Fibroblast of skin of back (primary cell): Measurements from ENCODE around the gene SMPD1.
A peak's percentile ranks its signal among the peaks of the same experiment; 100 is the strongest.

Experiments
- DNase-seq: peaks from one replicate; pipeline ENCODE4 v3.0.0-alpha.2; 2013

Gene SMPD1

DNA sequence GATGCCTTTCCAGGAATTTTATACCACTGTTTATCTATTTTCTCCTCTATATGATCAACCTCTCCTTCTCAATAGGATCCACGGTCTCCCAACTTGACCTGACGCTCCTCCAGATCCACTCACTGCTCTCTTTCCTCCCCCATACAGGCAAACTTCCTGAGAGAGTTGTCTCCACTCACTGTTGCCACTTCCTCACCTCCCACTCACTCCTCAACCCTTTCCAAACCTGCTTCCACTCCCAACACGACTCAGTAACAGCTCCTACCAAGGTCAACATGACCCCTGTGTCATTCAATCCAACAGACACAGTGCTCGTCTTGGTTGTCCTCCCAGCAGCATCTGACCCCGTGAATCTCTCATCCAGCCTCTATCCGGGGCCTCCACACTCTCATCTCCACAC lies 25.5 kb downstream of the SMPD1 start:
- no peak for DNase-seq

DNA sequence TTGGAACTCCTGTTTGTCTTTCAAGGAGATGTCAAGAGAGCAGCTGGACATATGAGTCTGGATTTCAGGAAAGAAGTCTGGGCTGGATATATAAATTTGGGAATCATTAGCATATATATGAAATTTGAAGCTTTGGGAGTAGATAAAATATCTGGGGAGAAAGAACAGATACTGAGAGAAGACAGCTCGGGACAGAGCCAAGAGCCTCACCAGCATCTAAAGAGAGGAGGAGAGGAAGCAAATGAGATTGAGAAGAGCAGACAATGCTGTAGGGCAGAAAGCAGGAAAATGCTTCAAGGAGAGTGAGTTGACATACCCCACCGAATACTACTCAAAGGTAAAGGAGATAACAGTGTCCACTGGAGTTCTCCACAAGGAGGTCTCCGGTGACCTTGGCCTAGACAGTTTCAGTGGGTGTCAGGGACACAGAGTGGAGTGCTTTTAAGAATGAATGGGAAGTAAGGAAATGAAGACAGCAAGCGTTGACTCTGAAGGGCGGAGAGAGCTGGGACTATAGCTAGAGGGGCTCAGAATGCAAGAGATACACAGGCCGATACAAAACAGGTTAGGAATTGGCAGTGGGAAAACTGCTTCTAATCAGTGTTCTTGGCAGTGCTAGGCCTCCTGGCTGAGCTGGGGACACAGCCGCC lies 27.8 kb downstream of the SMPD1 start:
- DNase-seq = peak; percentile 6

DNA sequence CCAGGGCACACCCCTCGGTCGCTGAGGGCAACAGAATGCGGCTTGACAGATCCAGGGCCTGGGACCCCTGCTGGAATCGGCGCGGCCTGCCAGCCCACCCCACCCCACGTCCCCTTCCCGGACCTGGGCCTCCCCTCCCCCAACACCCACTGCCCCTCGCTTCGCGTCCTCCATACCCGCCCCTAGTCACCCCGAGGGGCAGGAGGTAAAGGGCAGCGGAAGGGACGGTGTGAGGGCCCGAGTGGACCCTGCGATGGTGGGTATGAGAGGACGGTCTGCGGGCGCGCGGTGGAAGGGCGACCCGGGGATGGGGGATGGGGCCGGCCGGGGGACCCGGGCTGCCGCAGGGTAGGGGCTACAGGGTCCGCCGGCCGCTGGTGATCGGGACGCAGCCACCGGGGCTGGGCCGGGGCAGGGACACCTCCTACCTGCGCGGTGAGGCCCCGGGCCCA lies 28.3 kb downstream of the SMPD1 start:
- DNase-seq = no peak

DNA sequence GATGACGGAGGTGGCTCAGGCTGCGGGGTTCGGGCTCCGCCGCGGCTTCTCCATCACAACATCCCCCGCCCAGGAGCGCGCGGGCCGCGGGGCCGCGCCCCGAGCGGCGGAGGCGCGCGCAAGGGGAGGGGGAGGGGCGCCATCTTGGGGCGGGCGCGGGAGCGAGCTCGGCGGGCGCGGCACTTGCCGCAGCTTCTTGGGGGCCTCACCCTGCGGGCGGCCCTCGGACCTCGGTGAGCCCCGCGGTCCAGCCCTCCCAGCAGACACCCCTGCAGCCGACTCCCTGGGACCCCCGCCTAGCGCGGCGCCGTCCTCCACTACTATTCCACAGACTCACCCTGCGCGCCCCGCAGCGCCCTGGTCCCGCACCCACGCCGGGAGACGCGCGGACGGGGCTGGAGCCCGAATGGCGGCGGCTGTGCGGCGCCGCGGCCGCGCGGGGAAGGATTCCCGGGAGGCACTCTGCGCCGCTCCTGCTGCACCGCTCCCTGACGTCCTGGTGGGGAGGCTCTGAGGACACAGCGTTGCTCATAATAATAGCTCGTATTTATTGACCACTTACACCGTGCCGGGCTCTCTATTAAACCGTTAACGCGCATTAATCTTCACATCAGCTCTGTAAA lies 28.8 kb downstream of the SMPD1 start, which contains the start of gene APBB1:
Gene APBB1, minus strand, starts transcription at position 86 of the 623 bp plus-strand sequence. CDS start 7,747 bp downstream, outside the sequence.
- peak; percentile 50 for DNase-seq

DNA sequence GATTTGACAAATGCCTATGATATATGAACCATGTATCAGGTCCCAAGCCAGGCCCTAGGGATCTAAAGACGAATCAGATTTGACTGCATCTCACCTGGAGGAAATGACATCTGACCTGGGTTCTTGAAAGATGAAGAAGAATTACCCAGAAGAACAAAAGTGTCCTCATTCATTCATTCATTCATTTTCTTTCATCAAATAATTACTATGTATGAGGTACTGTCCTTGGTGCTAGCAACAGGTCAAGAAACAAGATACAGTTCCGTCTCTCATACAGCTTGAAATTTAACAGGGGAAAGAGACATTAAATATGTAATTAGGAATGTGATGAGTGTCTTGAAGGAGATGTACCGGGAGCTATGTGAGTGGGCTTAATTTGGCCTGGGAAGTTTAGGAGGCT lies 30.4 kb downstream of the SMPD1 start:
- no peak for DNase-seq

GRCh38 chr11:6427516-6427915 lies 37.2 kb downstream of the SMPD1 start:
- DNase-seq = no peak

- peak; percentile 86 for DNase-seq
These were observed 41.6 kb downstream of the SMPD1 start for GRCh38 chr11:6431861-6432260.

DNA sequence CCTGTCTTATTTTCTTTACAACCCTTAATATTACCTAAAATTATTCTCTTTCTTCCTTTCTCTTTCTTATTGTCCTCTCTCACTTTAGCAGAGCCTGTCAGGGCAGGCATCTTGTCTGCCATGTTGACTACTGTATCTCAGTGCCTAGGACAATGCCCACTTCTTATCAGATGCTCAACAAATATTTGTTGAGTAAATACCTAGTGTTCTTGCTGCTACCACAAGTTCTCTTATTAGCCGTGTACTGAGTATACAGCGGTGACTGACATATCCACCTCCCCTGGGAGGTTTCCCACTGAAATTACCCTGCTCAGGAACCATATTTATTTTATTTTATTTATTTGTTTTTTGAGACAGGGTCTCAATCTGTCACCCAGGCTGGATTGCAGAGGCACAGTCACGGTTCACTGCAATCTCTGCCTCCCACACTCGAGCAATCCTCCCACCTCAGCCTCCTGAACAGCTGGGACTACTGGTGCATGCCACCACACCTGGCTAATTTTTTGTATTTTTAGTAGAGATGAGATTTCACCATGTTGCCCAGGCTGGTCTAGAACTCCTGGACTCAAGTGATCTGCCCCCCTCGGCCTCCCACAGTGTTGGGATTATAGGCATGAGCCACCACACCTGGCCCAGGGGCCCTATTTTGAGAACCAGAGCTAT lies 43.9 kb downstream of the SMPD1 start:
- DNase-seq = no peak

GRCh38 chr11:6437423-6437822 lies 47.1 kb downstream of the SMPD1 start:
- DNase-seq = no peak

- no peak for DNase-seq
These were observed 47.7 kb downstream of the SMPD1 start for GRCh38 chr11:6437993-6438392.

GRCh38 chr11:6438979-6439571 lies 48.8 kb downstream of the SMPD1 start:
- peak; percentile 56 for DNase-seq

DNA sequence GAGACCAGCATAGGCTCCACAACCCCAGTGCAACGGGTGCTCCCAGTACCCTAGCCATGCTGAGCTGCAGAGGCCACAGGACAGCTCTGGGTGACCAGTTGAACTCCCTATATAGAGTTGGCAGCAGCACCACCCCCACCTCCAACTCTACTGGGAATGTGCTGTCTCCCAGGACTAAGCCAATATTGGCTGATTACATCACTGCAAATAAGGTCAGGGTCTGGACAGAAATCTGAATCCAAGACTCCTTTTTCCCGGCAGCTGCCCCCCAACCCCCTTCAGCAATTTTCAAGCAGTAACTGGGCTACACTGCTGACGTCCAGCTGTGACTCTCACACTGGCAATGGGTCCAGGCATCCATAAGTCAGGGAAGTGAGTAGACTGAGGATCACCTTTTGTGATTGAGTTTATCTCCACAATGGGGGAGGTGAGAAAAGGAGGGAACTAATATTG lies 50.7 kb downstream of the SMPD1 start, which contains the start of gene HPX:
Gene HPX, minus strand, starts transcription at position 82 of the 453 bp plus-strand sequence. Its CDS starts 24 bp downstream, at position 58.
- DNase-seq = no peak

DNA sequence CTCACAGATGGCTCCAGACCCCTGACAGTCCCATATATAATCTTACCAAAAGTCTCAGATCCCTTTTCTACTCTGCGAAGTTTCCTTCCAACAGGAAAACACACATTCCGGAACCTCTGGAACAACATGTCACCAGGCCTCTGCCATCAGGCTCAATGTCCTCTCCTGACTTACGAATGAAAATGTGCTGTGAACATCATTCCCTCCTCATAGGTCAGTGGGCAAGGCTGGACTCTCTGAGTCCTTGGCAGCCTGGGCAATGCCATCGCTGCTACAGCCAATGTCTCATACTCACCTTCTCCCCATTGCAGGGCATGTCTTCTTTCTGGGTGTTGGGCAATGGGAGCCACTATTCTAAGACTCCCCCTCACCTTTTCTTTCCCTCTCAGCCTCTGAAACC lies 52.2 kb downstream of the SMPD1 start:
- DNase-seq = no peak

GRCh38 chr11:6443269-6444003 lies 53.2 kb downstream of the SMPD1 start:
- DNase-seq = peak; percentile 48
